D341Med (cell line): ENCODE results near the gene KRT74.

Source experiments
- DNase-seq: peaks from one replicate; pipeline ENCODE4 v3.0.0; 2012; ENCODE audit warnings: low spot score

Gene KRT74

GRCh38 chr12:52519826-52520662 lies 53.6 kb downstream of the KRT74 start, which contains the start of gene KRT5:
Gene KRT5, minus strand, starts transcription at chr12:52520394. Its CDS starts 98 bp downstream, at chr12:52520296.
- DNase-seq = peak; percentile 19

- DNase-seq = peak; percentile 21
Observed at GRCh38 chr12:52519387-52519703, 54.3 kb downstream of the KRT74 start.

GRCh38 chr12:52518574-52519386 lies 54.9 kb downstream of the KRT74 start:
- peak; percentile 3 for DNase-seq

- peak; percentile 10 for DNase-seq
Observed at GRCh38 chr12:52517888-52518287, 55.8 kb downstream of the KRT74 start.

- peak; percentile 2 for DNase-seq
Observed at GRCh38 chr12:52517005-52517835, 56.4 kb downstream of the KRT74 start.

- peak; percentile 3 for DNase-seq
Observed at GRCh38 chr12:52515927-52516831, 57.5 kb downstream of the KRT74 start.
